GM12878 (cell line): Measurements from ENCODE around the gene RBMS1. TPM values are rescaled to one million over a fixed set of nuclear protein-coding genes. Genes with fewer than 3 reads are reported as not detected.

Experiments
- ATAC-seq: fragments of 200-7000 bp; cut with Tn5 transposase; 3 replicates; pipeline ENCODE4 v1.9.1; 2020; ENCODE audit warnings: mild to moderate bottlenecking, moderate library complexity
- BruUV-seq: library from RNA; stranded (reverse); fragments of 400-500 nt; replicated peaks from 2 replicates; lab custom pipeline; 2021; lab: Mats Ljungman, UMichigan
- CTCF ChIA-PET: fragments of 300-600 bp; sonication (Branson Sonifier 250); formaldehyde crosslinking; extraction: SDS; loops from one replicate; lab custom pipeline; 2021; ENCODE audit warnings: inconsistent platforms; lab: Yijun Ruan, JAX
- POLR2A ChIA-PET: fragments of 350-600 bp; formaldehyde crosslinking; extraction: SDS; loops from one replicate; lab custom pipeline; 2021; ENCODE audit warnings: inconsistent platforms; lab: Charles Lee
- RAD21 ChIA-PET: fragments of 300-600 bp; sonication (Branson Sonifier 250); formaldehyde crosslinking; loops from one replicate; lab custom pipeline; 2023; ENCODE audit warnings: antibody characterized with exemption; ENCODE audit not compliant: unreplicated experiment; lab: Charles Lee
- SMC1A ChIA-PET: fragments of 300-600 bp; sonication (Branson Sonifier 250); formaldehyde crosslinking; loops from one replicate; lab custom pipeline; 2023; ENCODE audit not compliant: unreplicated experiment, uncharacterized antibody; lab: Charles Lee
- DNase-seq: peaks from one replicate; pipeline ENCODE4 v3.0.0-alpha.2; 2011; ENCODE audit warnings: low read depth, low spot score
- FAIRE-seq: peaks from 3 replicates; lab custom pipeline; 2011; peaks lifted over from hg19 to GRCh38; lab: Jason Lieb, UNC
- H2AFZ ChIP-seq: 2 replicates; pipeline ENCODE4 v1.6.0; 2011; ENCODE audit warnings: low read depth, low read length, control low read depth; ENCODE audit not compliant: control insufficient read depth
- H3K27ac ChIP-seq: 2 replicates; pipeline ENCODE4 v1.5.1; 2011; ENCODE audit warnings: control low read depth; ENCODE audit not compliant: control insufficient read depth, insufficient read depth
- H3K27me3 ChIP-seq, 2 experiments: replicated peaks in 1 of 2; 2 replicates each; pipeline versions ENCODE4 v1.6.0 to v1.6.1; 2011; ENCODE audit warnings: low read length in 1 of 2; ENCODE audit not compliant: control insufficient read depth in 2 of 2, insufficient read depth in 2 of 2
- H3K36me3 ChIP-seq, 2 experiments: 2 replicates each; pipeline ENCODE4 v1.5.1; 2011; ENCODE audit warnings: low read length in 1 of 2; ENCODE audit not compliant: control insufficient read depth in 2 of 2, insufficient read depth in 2 of 2
- H3K4me1 ChIP-seq: 2 replicates; pipeline ENCODE4 v1.6.1; 2011; ENCODE audit warnings: mild to moderate bottlenecking, low read length, moderate library complexity, mixed read lengths; ENCODE audit not compliant: control insufficient read depth, insufficient read depth
- H3K4me2 ChIP-seq: 2 replicates; pipeline ENCODE4 v1.6.0; 2011; ENCODE audit warnings: control low read depth; ENCODE audit not compliant: control insufficient read depth, insufficient read depth
- H3K4me3 ChIP-seq: fragments of 200-600 bp; sonication (generic); 2 replicates; pipeline ENCODE4 v1.5.1; 2016
- H3K79me2 ChIP-seq: 2 replicates; pipeline ENCODE4 v1.6.0; 2011; ENCODE audit warnings: low read length; ENCODE audit not compliant: control insufficient read depth, insufficient read depth
- H3K9ac ChIP-seq: 2 replicates; pipeline ENCODE4 v1.8.0; 2011; ENCODE audit warnings: low read length, control low read depth, mixed read lengths; ENCODE audit not compliant: control insufficient read depth, insufficient read depth
- H3K9me3 ChIP-seq: replicated peaks from 3 replicates; pipeline ENCODE4 v1.5.1; 2011; ENCODE audit warnings: mild to moderate bottlenecking, low read length; ENCODE audit not compliant: control insufficient read depth, insufficient read depth
- H4K20me1 ChIP-seq: 2 replicates; pipeline ENCODE4 v1.6.0; 2011; ENCODE audit not compliant: control insufficient read depth, insufficient read depth
- E4F1 ChIP-seq: fragments of 450-650 bp; IDR thresholded peaks from 2 replicates; pipeline ENCODE4 v1.6.1; 2018; ENCODE audit warnings: borderline replicate concordance, mild to moderate bottlenecking; ENCODE audit not compliant: partially characterized antibody
- MTA3 ChIP-seq: IDR thresholded peaks from 2 replicates; pipeline ENCODE4 v1.6.1; 2012; ENCODE audit warnings: low read length, inconsistent platforms, borderline replicate concordance
- POLR2AphosphoS2 ChIP-seq: IDR thresholded peaks from 2 replicates; pipeline ENCODE4 v1.6.1; 2011; ENCODE audit warnings: low read depth, mild to moderate bottlenecking, low read length, improper control_type of control experiment, moderate library complexity
- PRDM15 ChIP-seq: fragments of 450-650 bp; formaldehyde crosslinking; IDR thresholded peaks from 2 replicates; pipeline ENCODE4 v1.4.0; 2020; ENCODE audit warnings: mild to moderate bottlenecking, moderate library complexity
- ZNF274 ChIP-seq: IDR thresholded peaks from one replicate; pipeline ENCODE4 v1.8.0; 2011; ENCODE audit not compliant: insufficient read length, insufficient read depth
- WGBS: methylation state at CpG from one replicate; pipeline ENCODE4 v1.1.6; 2016; ENCODE audit warnings: low lambda C conversion rate; ENCODE audit not compliant: insufficient replicate concordance, insufficient coverage; ENCODE audit errors: missing lambda C conversion rate; 5-methylcytosine and 5-hydroxymethylcytosine counted together
- in situ Hi-C: fragments of 300-500 bp; cut with MboI; formaldehyde crosslinking; loops from 9 replicates; pipeline ENCODE4 v1.14.3; 2018; ENCODE audit warnings: mixed read lengths
- intact Hi-C: fragments of 100-400 bp; cut with micrococcal nuclease; formaldehyde crosslinking; loops from one replicate; pipeline ENCODE4 v1.14.2; 2022; ENCODE audit not compliant: unreplicated experiment
- polyA plus RNA-seq, 11 experiments: library from polyadenylated mRNA; depleted of rRNA in 4 of 11; unstranded in 6 of 11; stranded (reverse) in 5 of 11; fragments of >200 nt; fragmentation: Nextera tagmentation in 4 of 11; fragmentation: Illumina TruSeq in 1 of 11; extraction: Ambion mirVana in 4 of 11; extraction: Trizol in 1 of 11; gene quantifications; 1 replicate in 1 of 11; 2 replicates in 10 of 11; pipeline versions ENCODE4 v1.2.1 to v1.2.3, GENCODE V29; 2011 to 2016; ENCODE audit warnings: inconsistent platforms in 2 of 11, missing spikeins in 2 of 11, low read depth in 1 of 11
- total RNA-seq, 4 experiments: library from RNA; depleted of rRNA in 3 of 4; stranded (reverse); fragments of >200 nt in 3 of 4; fragmentation: Illumina TruSeq in 1 of 4; extraction: Trizol in 1 of 4; gene quantifications; 2 replicates each; pipeline versions ENCODE4 v1.2.1 to v1.2.3, GENCODE V29; 2013 to 2021
- TF ChIP-seq, protein P1 (sequence below): IDR thresholded peaks from 2 replicates; pipeline ENCODE4 v1.6.1; 2011; ENCODE audit warnings: borderline replicate concordance, low read depth, mild to moderate bottlenecking, moderate library complexity, mixed read lengths, low read length; ENCODE audit not compliant: insufficient read depth; ENCODE audit errors: extremely low read length
- TF ChIP-seq, protein P2 (sequence below): fragments of 450-650 bp; IDR thresholded peaks from 2 replicates; pipeline ENCODE4 v1.6.1; 2016; ENCODE audit warnings: mild to moderate bottlenecking, moderate library complexity, borderline replicate concordance
- TF ChIP-seq, protein P3 (sequence below): fragments of 450-650 bp; IDR thresholded peaks from 2 replicates; pipeline ENCODE4 v1.6.1; 2016; ENCODE audit warnings: mild to moderate bottlenecking

RBMS1 gene
- total and polyA plus RNA-seq, 10 of the 15 experiments (the other 5 are each of a cell fraction or from before 2014, with no cell fraction given), result 0.04 to 0.31 (median 0.17) TPM; not detected in 1

DNA sequence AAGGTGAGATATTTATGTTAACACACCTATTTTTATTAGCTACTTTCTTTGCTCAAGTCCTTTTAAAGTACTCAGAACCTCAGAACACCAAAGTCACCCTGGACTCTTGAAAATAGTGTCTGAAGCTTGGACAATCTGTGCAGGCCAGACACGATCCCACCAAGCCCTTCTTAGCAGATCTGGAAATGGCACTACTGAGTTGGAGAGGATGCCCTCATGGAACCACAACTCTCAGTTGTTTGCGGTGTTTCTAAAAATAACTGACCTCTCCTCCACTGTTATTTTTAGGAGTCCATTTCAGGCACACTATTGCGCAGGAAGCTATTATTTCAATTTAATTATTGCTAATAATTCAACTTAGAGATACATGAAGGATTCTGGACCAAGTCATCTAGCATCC lies 190.1 kb downstream of the RBMS1 start:
- H3K79me2 ChIP-seq, result no peaks in the 10 kb centered on the region
- intact Hi-C loops, result no loop called here
- ATAC-seq, result no peak
- FAIRE-seq, result no peak
- H3K9ac ChIP-seq, result no peak overlapping the region
- POLR2A ChIA-PET, result interaction anchor here (0.7 kb wide), 1 partner anchor 11 kb away, joined by 3 read pairs; no protein-coding TSS in a partner anchor
- CTCF ChIA-PET, result interaction anchor here (1.1 to 1.2 kb wide), 3 partner anchors 9 to 53 kb away, joined by 3 to 4 read pairs (median 3); no protein-coding TSS in a partner anchor
- no peaks in the 10 kb centered on the region for H3K4me1 ChIP-seq
- no peaks in the 10 kb centered on the region for H3K36me3 ChIP-seq
- RAD21 ChIA-PET, result no interaction called here
- DNase-seq, result no peak
- no peak overlapping the region for H3K4me3 ChIP-seq
- no peaks in the 10 kb centered on the region for H4K20me1 ChIP-seq
- H3K9me3 ChIP-seq, result no peaks in the 10 kb centered on the region
- H3K4me2 ChIP-seq, result no peak overlapping the region
- no peak overlapping the region for H2AFZ ChIP-seq
- 34% methylated on average over 3 of the region's 3 CpGs for WGBS
- H3K27ac ChIP-seq, result no peak overlapping the region
- in situ Hi-C loops, result no loop called here
- H3K27me3 ChIP-seq, result no peaks in the 10 kb centered on the region; a peak in 1 of 4 replicates
- BruUV-seq, result no TSS peak
- SMC1A ChIA-PET, result no interaction called here
- TF ChIP-seq, protein P1, sequence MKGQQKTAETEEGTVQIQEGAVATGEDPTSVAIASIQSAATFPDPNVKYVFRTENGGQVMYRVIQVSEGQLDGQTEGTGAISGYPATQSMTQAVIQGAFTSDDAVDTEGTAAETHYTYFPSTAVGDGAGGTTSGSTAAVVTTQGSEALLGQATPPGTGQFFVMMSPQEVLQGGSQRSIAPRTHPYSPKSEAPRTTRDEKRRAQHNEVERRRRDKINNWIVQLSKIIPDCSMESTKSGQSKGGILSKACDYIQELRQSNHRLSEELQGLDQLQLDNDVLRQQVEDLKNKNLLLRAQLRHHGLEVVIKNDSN, result no peak
- TF ChIP-seq, protein P2, sequence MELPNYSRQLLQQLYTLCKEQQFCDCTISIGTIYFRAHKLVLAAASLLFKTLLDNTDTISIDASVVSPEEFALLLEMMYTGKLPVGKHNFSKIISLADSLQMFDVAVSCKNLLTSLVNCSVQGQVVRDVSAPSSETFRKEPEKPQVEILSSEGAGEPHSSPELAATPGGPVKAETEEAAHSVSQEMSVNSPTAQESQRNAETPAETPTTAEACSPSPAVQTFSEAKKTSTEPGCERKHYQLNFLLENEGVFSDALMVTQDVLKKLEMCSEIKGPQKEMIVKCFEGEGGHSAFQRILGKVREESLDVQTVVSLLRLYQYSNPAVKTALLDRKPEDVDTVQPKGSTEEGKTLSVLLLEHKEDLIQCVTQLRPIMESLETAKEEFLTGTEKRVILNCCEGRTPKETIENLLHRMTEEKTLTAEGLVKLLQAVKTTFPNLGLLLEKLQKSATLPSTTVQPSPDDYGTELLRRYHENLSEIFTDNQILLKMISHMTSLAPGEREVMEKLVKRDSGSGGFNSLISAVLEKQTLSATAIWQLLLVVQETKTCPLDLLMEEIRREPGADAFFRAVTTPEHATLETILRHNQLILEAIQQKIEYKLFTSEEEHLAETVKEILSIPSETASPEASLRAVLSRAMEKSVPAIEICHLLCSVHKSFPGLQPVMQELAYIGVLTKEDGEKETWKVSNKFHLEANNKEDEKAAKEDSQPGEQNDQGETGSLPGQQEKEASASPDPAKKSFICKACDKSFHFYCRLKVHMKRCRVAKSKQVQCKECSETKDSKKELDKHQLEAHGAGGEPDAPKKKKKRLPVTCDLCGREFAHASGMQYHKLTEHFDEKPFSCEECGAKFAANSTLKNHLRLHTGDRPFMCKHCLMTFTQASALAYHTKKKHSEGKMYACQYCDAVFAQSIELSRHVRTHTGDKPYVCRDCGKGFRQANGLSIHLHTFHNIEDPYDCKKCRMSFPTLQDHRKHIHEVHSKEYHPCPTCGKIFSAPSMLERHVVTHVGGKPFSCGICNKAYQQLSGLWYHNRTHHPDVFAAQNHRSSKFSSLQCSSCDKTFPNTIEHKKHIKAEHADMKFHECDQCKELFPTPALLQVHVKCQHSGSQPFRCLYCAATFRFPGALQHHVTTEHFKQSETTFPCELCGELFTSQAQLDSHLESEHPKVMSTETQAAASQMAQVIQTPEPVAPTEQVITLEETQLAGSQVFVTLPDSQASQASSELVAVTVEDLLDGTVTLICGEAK, result no peak
- no peak for TF ChIP-seq E4F1
- TF ChIP-seq ZNF274, result no peak
- TF ChIP-seq POLR2AphosphoS2, result no peak
- TF ChIP-seq PRDM15, result no peak
- TF ChIP-seq MTA3, result no peak
- TF ChIP-seq, protein P3, sequence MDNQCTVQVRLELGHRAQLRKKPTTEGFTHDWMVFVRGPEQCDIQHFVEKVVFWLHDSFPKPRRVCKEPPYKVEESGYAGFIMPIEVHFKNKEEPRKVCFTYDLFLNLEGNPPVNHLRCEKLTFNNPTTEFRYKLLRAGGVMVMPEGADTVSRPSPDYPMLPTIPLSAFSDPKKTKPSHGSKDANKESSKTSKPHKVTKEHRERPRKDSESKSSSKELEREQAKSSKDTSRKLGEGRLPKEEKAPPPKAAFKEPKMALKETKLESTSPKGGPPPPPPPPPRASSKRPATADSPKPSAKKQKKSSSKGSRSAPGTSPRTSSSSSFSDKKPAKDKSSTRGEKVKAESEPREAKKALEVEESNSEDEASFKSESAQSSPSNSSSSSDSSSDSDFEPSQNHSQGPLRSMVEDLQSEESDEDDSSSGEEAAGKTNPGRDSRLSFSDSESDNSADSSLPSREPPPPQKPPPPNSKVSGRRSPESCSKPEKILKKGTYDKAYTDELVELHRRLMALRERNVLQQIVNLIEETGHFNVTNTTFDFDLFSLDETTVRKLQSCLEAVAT, result no peak
